BLaER1 (cell line): Measurements from ENCODE around the gene TGM2.

Source experiments
- H3K27ac ChIP-seq: shearing (Covaris generic); formaldehyde crosslinking; 2 replicates; pipeline ENCODE4 v1.8.1; 2022
- H3K27me3 ChIP-seq: shearing (Covaris generic); formaldehyde crosslinking; 2 replicates; pipeline ENCODE4 v1.8.1; 2022
- H3K36me3 ChIP-seq: shearing (Covaris generic); formaldehyde crosslinking; 2 replicates; pipeline ENCODE4 v1.8.1; 2022
- H3K4me1 ChIP-seq: shearing (Covaris generic); formaldehyde crosslinking; 2 replicates; pipeline ENCODE4 v1.8.1; 2022
- H3K4me2 ChIP-seq: shearing (Covaris generic); formaldehyde crosslinking; 2 replicates; pipeline ENCODE4 v1.8.1; 2022
- H3K4me3 ChIP-seq: shearing (Covaris generic); formaldehyde crosslinking; 2 replicates; pipeline ENCODE4 v1.8.1; 2022
- H3K9ac ChIP-seq: shearing (Covaris generic); formaldehyde crosslinking; 2 replicates; pipeline ENCODE4 v1.8.1; 2022
- H3K9me3 ChIP-seq: shearing (Covaris generic); formaldehyde crosslinking; 2 replicates; pipeline ENCODE4 v1.8.1; 2022
- H4K20me1 ChIP-seq: shearing (Covaris generic); formaldehyde crosslinking; 2 replicates; pipeline ENCODE4 v1.8.1; 2022
- Cebpa-rat ChIP-seq: shearing (Covaris generic); IDR thresholded peaks from 2 replicates; pipeline ENCODE4 v1.8.1; 2022

The TGM2 gene

DNA sequence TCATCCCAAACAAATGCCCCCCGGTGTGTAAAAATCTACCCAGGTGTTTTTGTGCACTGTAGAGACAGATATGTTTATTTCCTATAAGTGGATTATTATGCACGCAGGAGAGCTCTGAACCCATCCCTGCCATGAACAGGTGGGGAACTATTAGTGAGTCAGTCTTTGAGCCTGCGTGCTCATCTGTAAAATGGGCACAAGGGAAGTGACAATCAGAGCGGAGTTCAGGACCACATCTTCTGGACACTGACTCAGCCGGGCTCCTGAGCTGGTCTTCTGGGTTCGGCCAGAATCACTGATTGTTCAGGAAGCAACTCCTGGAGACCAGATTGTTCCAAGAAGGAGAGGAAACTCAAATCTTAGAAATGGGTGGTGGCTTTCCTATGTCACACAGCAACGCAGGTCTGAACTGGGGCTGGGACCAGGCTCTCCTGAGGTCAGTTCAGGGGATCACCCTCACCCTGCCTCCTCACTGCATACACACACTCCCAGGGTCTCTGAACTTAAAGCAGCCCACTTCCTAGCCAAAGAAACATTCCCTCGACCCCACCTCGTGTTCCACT, 27.3 kb upstream of the TGM2 start:
- peaks cover 13% of the 10 kb centered on the region for H3K4me1 ChIP-seq
- no peak overlapping the region for H3K9ac ChIP-seq

DNA sequence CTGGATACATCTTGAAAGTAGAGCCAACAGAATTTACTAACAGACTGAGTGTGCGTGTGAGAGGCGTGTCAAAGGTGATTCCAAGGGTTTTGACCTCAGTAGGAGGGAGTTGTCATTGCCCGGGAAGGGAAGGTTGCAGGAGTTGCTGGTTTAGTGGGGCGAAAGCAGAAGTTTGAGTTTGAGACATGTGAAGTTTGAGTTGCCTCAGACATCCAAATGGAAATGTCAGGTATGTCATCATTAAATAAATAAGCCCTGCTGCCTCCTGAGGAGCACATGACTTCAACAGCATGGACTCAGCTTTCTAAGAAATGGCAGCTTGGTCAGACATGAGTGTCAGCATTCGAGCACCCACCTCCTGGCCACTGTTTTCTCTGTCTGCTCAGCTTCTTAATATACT, 26.6 kb upstream of the TGM2 start:
- H3K4me3 ChIP-seq: no peak overlapping the region
- no peak for TF ChIP-seq Cebpa-rat
- H3K9me3 ChIP-seq: no peaks in the 10 kb centered on the region
- H3K4me1 ChIP-seq: peaks cover 7% of the 10 kb centered on the region
- no peak overlapping the region for H3K4me2 ChIP-seq
- no peaks in the 10 kb centered on the region for H3K36me3 ChIP-seq
- no peak overlapping the region for H3K27ac ChIP-seq
- H4K20me1 ChIP-seq: no peaks in the 10 kb centered on the region
- no peak overlapping the region for H3K9ac ChIP-seq
- H3K27me3 ChIP-seq: no peaks in the 10 kb centered on the region

More for the DNA sequence above, 27.3 kb upstream of the TGM2 start:
- TF ChIP-seq Cebpa-rat: no peak
- H3K36me3 ChIP-seq: no peaks in the 10 kb centered on the region
- H3K27ac ChIP-seq: no peak overlapping the region
- H3K27me3 ChIP-seq: no peaks in the 10 kb centered on the region
- no peaks in the 10 kb centered on the region for H3K9me3 ChIP-seq
- no peaks in the 10 kb centered on the region for H4K20me1 ChIP-seq
- H3K4me2 ChIP-seq: no peak overlapping the region
- H3K4me3 ChIP-seq: no peak overlapping the region

DNA sequence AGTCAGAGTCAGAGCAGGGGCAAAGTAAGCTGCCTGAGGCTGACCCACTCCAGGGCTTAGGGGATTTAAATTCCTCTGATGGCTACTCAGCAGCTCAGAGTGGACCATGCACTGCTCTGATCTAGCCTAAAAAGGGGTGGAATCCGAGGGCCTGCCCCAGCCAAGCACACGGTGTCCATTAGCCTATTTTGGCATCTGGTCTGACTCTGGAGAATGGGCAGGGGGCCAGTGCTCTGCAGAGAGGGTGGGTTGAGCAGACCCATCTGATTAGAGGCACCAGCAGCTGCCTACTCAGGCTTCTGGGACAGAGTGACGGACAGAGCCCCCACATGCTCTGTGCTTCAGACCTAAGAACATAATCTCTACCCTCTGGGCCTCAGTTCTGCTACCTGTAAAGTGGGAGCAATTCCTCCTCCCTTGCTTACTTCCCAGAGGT, 25.9 kb upstream of the TGM2 start:
- no peaks in the 10 kb centered on the region for H3K27me3 ChIP-seq
- no peaks in the 10 kb centered on the region for H4K20me1 ChIP-seq
- no peaks in the 10 kb centered on the region for H3K4me1 ChIP-seq
- H3K27ac ChIP-seq: no peak overlapping the region
- H3K36me3 ChIP-seq: no peaks in the 10 kb centered on the region
- TF ChIP-seq Cebpa-rat: no peak
- H3K4me2 ChIP-seq: no peak overlapping the region
- no peaks in the 10 kb centered on the region for H3K9me3 ChIP-seq
- no peak overlapping the region for H3K9ac ChIP-seq
- H3K4me3 ChIP-seq: no peak overlapping the region

DNA sequence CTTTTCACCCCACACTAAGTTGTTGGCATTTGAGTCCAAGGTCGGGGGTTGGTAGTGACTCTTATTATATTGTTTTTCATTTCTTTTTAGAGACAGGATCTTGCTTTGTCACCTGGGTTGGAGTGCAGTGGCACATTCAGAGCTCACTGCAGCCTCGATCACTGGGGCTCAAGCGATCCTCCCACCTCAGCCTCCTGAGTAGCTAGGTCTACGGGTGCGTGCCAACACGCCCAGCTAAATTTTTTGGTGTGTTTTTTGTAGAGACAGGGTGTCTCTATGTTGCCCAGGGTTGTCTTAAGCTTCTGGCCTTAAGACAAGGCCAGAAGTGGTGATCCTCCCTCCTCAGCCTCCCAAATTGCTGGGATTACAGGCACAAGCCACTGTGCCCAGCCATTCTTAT, 25.1 kb upstream of the TGM2 start:
- no peak for TF ChIP-seq Cebpa-rat
- no peaks in the 10 kb centered on the region for H3K4me1 ChIP-seq
- H3K27me3 ChIP-seq: no peaks in the 10 kb centered on the region
- H4K20me1 ChIP-seq: no peaks in the 10 kb centered on the region
- H3K9me3 ChIP-seq: no peaks in the 10 kb centered on the region
- H3K4me2 ChIP-seq: no peak overlapping the region
- H3K36me3 ChIP-seq: no peaks in the 10 kb centered on the region
- H3K27ac ChIP-seq: no peak overlapping the region
- no peak overlapping the region for H3K9ac ChIP-seq
- no peak overlapping the region for H3K4me3 ChIP-seq

- Histone ChIP-seq H4K20me1 (no peaks in the 10 kb centered on the region), H3K4me2 (no peak overlapping the region), H3K4me3 (no peak overlapping the region), H3K27ac (no peak overlapping the region), H3K9ac (no peak overlapping the region), H3K27me3 (no peaks in the 10 kb centered on the region), H3K4me1 (peaks cover 4% of the 10 kb centered on the region), H3K36me3 (no peaks in the 10 kb centered on the region), H3K9me3 (peaks cover 4% of the 10 kb centered on the region; the same call in 1 of the 2 replicates)
- TF ChIP-seq Cebpa-rat: no peak
These were observed 22.4 kb upstream of the TGM2 start for GRCh38 chr20:38187517-38187916.

- Histone ChIP-seq H3K27ac (no peak overlapping the region), H3K36me3 (no peaks in the 10 kb centered on the region), H3K4me1 (peaks cover 11% of the 10 kb centered on the region), H3K4me2 (no peak overlapping the region), H3K27me3 (no peaks in the 10 kb centered on the region), H3K4me3 (no peak overlapping the region), H3K9ac (no peak overlapping the region), H3K9me3 (peaks cover 7% of the 10 kb centered on the region; the same call in 1 of the 2 replicates), H4K20me1 (no peaks in the 10 kb centered on the region)
- no peak for TF ChIP-seq Cebpa-rat
These were observed 21.7 kb upstream of the TGM2 start for GRCh38 chr20:38186788-38187221.

DNA sequence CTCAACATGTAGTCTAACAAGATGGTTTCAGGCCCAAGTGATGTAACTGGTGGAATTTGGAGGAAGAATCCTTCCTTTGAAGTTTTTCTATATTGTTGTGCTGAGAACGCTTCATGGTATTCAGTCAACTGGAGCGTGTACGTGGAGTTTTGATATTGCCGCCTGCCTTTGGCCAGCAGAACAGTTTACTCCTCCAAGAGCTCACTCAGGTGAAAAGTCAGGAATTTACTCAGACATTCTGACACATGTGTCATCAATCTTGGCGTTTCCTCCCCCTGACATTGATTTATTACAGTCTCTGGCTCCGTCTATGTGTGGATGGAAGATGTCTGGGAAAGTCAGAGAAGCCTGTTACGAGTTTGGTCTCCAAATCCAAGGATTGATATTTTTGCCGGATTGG, 19.0 kb upstream of the TGM2 start:
- no peak overlapping the region for H3K4me3 ChIP-seq
- no peak overlapping the region for H3K27ac ChIP-seq
- H3K4me2 ChIP-seq: no peak overlapping the region
- peaks cover 7% of the 10 kb centered on the region; the same call in 1 of the 2 replicates for H3K9me3 ChIP-seq
- H4K20me1 ChIP-seq: no peaks in the 10 kb centered on the region
- TF ChIP-seq Cebpa-rat: no peak
- H3K9ac ChIP-seq: no peak overlapping the region
- peaks cover 26% of the 10 kb centered on the region for H3K4me1 ChIP-seq
- H3K27me3 ChIP-seq: no peaks in the 10 kb centered on the region
- H3K36me3 ChIP-seq: no peaks in the 10 kb centered on the region

- no peak overlapping the region for H3K9ac ChIP-seq
These were observed 16.9 kb upstream of the TGM2 start for GRCh38 chr20:38181971-38182370.

GRCh38 chr20:38181207-38181801, 16.2 kb upstream of the TGM2 start:
- Histone ChIP-seq H3K4me1 (peaks cover 26% of the 10 kb centered on the region), H3K4me2 (peak overlapping the region; percentile 72)
- TF ChIP-seq Cebpa-rat: no peak

More at GRCh38 chr20:38181971-38182370, 16.9 kb upstream of the TGM2 start:
- Histone ChIP-seq H3K9me3 (peaks cover 7% of the 10 kb centered on the region; the same call in 1 of the 2 replicates), H3K27me3 (no peaks in the 10 kb centered on the region), H3K27ac (no peak overlapping the region), H3K4me2 (peak overlapping the region; percentile 72), H4K20me1 (no peaks in the 10 kb centered on the region), H3K36me3 (no peaks in the 10 kb centered on the region), H3K4me1 (peaks cover 26% of the 10 kb centered on the region), H3K4me3 (no peak overlapping the region)
- no peak for TF ChIP-seq Cebpa-rat

DNA sequence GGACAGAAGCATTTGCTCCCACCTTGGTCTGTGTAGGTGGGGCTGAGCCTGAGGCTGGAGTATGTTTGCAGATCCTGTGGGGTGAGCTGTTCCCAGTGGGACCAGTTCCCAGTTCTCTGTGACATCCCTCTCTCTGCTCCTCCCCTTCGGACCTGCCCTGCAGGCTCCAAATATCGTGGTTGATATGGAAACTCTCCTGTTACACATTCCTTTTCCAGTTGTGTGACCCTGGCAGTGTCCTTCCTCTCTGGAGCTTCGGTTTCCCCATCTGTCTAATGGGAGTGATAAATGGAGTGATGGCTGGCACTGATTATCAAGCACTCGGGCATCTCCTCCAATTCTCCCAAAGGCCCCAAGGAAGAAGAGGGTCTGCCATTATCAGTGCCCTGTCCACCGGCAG, 15.7 kb upstream of the TGM2 start:
- peak overlapping the region; percentile 72 for H3K4me2 ChIP-seq

More at GRCh38 chr20:38181207-38181801, 16.2 kb upstream of the TGM2 start:
- no peaks in the 10 kb centered on the region for H3K36me3 ChIP-seq
- H3K4me3 ChIP-seq: no peak overlapping the region
- H3K9ac ChIP-seq: no peak overlapping the region
- peak overlapping the region; percentile 19; the same call in 1 of the 2 replicates for H3K27ac ChIP-seq
- peaks cover 7% of the 10 kb centered on the region; the same call in 1 of the 2 replicates for H3K9me3 ChIP-seq
- H3K27me3 ChIP-seq: no peaks in the 10 kb centered on the region
- H4K20me1 ChIP-seq: no peaks in the 10 kb centered on the region

More for the DNA sequence above, 15.7 kb upstream of the TGM2 start:
- Histone ChIP-seq H3K27me3 (no peaks in the 10 kb centered on the region), H4K20me1 (no peaks in the 10 kb centered on the region), H3K36me3 (no peaks in the 10 kb centered on the region), H3K4me1 (peaks cover 26% of the 10 kb centered on the region), H3K27ac (no peak overlapping the region; the same call in 1 of the 2 replicates), H3K9me3 (peaks cover 7% of the 10 kb centered on the region; the same call in 1 of the 2 replicates), H3K4me3 (no peak overlapping the region), H3K9ac (no peak overlapping the region)
- TF ChIP-seq Cebpa-rat: no peak
